ENCODE results near the gene CIB4. TPM values are rescaled to one million over a fixed set of nuclear protein-coding genes. Genes with fewer than 3 reads are reported as not detected.
"Not testable (repeated sequence)": the region's sequence is repeated elsewhere in the genome, so short reads cannot be mapped to it uniquely, and the experiment has no call there.

Gene CIB4
- polyA plus RNA-seq, 6 donors from 2014 or later, result not detected

- no peak for DNase-seq
- no peak overlapping the region for H3K4me3 Mint-ChIP-seq
- H3K9me3 Mint-ChIP-seq, result no peaks in the 10 kb centered on the region
Measured at GRCh38 chr2:26574900-26575560, 66.1 kb downstream of the CIB4 start.

GRCh38 chr2:26574066-26574899, 66.9 kb downstream of the CIB4 start:
- no peaks in the 10 kb centered on the region for H3K36me3 Mint-ChIP-seq
- no peak for ATAC-seq (ENCODE audit: low read depth in 2 of 2)
- H3K4me3 Mint-ChIP-seq, result peak overlapping the region in 1 of 8 donors; percentile 42
- no peaks in the 10 kb centered on the region for H3K9me3 Mint-ChIP-seq
- peaks cover 9 to 60% (median 40%) of the 10 kb centered on the region in 3 donors for H3K27me3 Mint-ChIP-seq
- peaks cover 0 to 10% (median 0%) of the 10 kb centered on the region in 3 donors for H3K4me1 Mint-ChIP-seq
- no peak for DNase-seq
- peak overlapping the region in 2 of 6 donors; percentile 0 to 22 for H3K27ac Mint-ChIP-seq

More at GRCh38 chr2:26574900-26575560, 66.1 kb downstream of the CIB4 start:
- ATAC-seq (ENCODE audit: low read depth in 2 of 2), result no peak
- H3K36me3 Mint-ChIP-seq, result no peaks in the 10 kb centered on the region
- peaks cover 0 to 10% (median 0%) of the 10 kb centered on the region in 3 donors for H3K4me1 Mint-ChIP-seq
- no peak overlapping the region for H3K27ac Mint-ChIP-seq
- H3K27me3 Mint-ChIP-seq, result peaks cover 12 to 60% (median 43%) of the 10 kb centered on the region in 3 donors

GRCh38 chr2:26573241-26573925, 67.8 kb downstream of the CIB4 start:
- H3K36me3 Mint-ChIP-seq, result no peaks in the 10 kb centered on the region
- no peak overlapping the region for H3K4me3 Mint-ChIP-seq
- DNase-seq, result no peak
- peaks cover 9 to 60% (median 42%) of the 10 kb centered on the region in 3 donors for H3K27me3 Mint-ChIP-seq
- ATAC-seq (ENCODE audit: low read depth in 2 of 2), result no peak
- no peak overlapping the region for H3K27ac Mint-ChIP-seq
- no peaks in the 10 kb centered on the region for H3K9me3 Mint-ChIP-seq
- H3K4me1 Mint-ChIP-seq, result peaks cover 0 to 10% (median 0%) of the 10 kb centered on the region in 3 donors

GRCh38 chr2:26572591-26572990, 68.6 kb downstream of the CIB4 start:
- Mint-ChIP-seq H3K27me3 (peaks cover 9 to 60% (median 46%) of the 10 kb centered on the region in 3 donors), H3K4me1 (peaks cover 0 to 4% (median 0%) of the 10 kb centered on the region in 3 donors), H3K27ac (no peak overlapping the region), H3K9me3 (no peaks in the 10 kb centered on the region), H3K36me3 (no peaks in the 10 kb centered on the region), H3K4me3 (no peak overlapping the region)
- ATAC-seq (ENCODE audit: low read depth in 2 of 2) (no peak), DNase-seq (no peak)

GRCh38 chr2:26571316-26571715, 69.8 kb downstream of the CIB4 start:
- H3K4me3 Mint-ChIP-seq, result no peak overlapping the region
- H3K27me3 Mint-ChIP-seq, result peaks cover 12 to 51% (median 43%) of the 10 kb centered on the region in 3 donors
- DNase-seq (no peak), ATAC-seq (ENCODE audit: low read depth in 2 of 2) (no peak)
- no peaks in the 10 kb centered on the region for H3K9me3 Mint-ChIP-seq
- no peaks in the 10 kb centered on the region for H3K36me3 Mint-ChIP-seq
- H3K4me1 Mint-ChIP-seq, result no peaks in the 10 kb centered on the region
- H3K27ac Mint-ChIP-seq, result peak overlapping the region in 1 of 6 donors; percentile 1

- Mint-ChIP-seq H3K9me3 (no peaks in the 10 kb centered on the region), H3K36me3 (no peaks in the 10 kb centered on the region), H3K27me3 (peaks cover 20 to 56% (median 55%) of the 10 kb centered on the region in 3 donors), H3K4me3 (no peak overlapping the region), H3K4me1 (no peaks in the 10 kb centered on the region), H3K27ac (no peak overlapping the region)
- no peak for ATAC-seq (ENCODE audit: low read depth in 2 of 2)
- no peak for DNase-seq
Measured at GRCh38 chr2:26570083-26570430, 71.1 kb downstream of the CIB4 start.

- Mint-ChIP-seq H3K27ac (no peak overlapping the region), H3K36me3 (no peaks in the 10 kb centered on the region), H3K4me1 (no peaks in the 10 kb centered on the region), H3K27me3 (peaks cover 19 to 61% (median 61%) of the 10 kb centered on the region in 3 donors), H3K9me3 (no peaks in the 10 kb centered on the region), H3K4me3 (no peak overlapping the region)
- DNase-seq, result no peak
- ATAC-seq (ENCODE audit: low read depth in 2 of 2), result no peak
Measured at GRCh38 chr2:26569216-26570082, 71.7 kb downstream of the CIB4 start.

- H3K27me3 Mint-ChIP-seq, result peaks cover 23 to 72% (median 57%) of the 10 kb centered on the region in 3 donors
- DNase-seq, result no peak
- no peak overlapping the region for H3K4me3 Mint-ChIP-seq
- H3K27ac Mint-ChIP-seq, result no peak overlapping the region
- H3K4me1 Mint-ChIP-seq, result peaks cover 0 to under 1% (median 0%) of the 10 kb centered on the region in 3 donors
- H3K36me3 Mint-ChIP-seq, result peaks cover 0 to 1% of the 10 kb centered on the region in 2 donors
- no peaks in the 10 kb centered on the region for H3K9me3 Mint-ChIP-seq
- ATAC-seq (ENCODE audit: low read depth in 2 of 2), result no peak
Measured at GRCh38 chr2:26568076-26568890, 72.9 kb downstream of the CIB4 start.

- H3K9me3 Mint-ChIP-seq, result no peaks in the 10 kb centered on the region
- peaks cover 0 to 6% of the 10 kb centered on the region in 2 donors for H3K36me3 Mint-ChIP-seq
- H3K4me3 Mint-ChIP-seq, result no peak overlapping the region
- H3K4me1 Mint-ChIP-seq, result peaks cover 0 to 5% (median 0%) of the 10 kb centered on the region in 3 donors
- ATAC-seq (ENCODE audit: low read depth in 2 of 2) (no peak), DNase-seq (no peak)
- H3K27ac Mint-ChIP-seq, result no peak overlapping the region
- H3K27me3 Mint-ChIP-seq, result peaks cover 29 to 73% (median 57%) of the 10 kb centered on the region in 3 donors
Measured at GRCh38 chr2:26567534-26567933, 73.6 kb downstream of the CIB4 start.

GRCh38 chr2:26566731-26567130, 74.4 kb downstream of the CIB4 start:
- not testable (repeated sequence) for ATAC-seq (ENCODE audit: low read depth in 2 of 2); H3K36me3 Mint-ChIP-seq; H3K9me3 Mint-ChIP-seq; DNase-seq; H3K4me3 Mint-ChIP-seq; H3K4me1 Mint-ChIP-seq; H3K27ac Mint-ChIP-seq
- peaks cover 33 to 76% (median 57%) of the 10 kb centered on the region in 3 donors for H3K27me3 Mint-ChIP-seq

GRCh38 chr2:26566081-26566375, 75.1 kb downstream of the CIB4 start:
- ATAC-seq (ENCODE audit: low read depth in 2 of 2) (no peak), DNase-seq (no peak)
- Mint-ChIP-seq H3K9me3 (no peaks in the 10 kb centered on the region), H3K4me1 (peaks cover 0 to 12% (median 6%) of the 10 kb centered on the region in 3 donors), H3K4me3 (no peak overlapping the region), H3K27me3 (peaks cover 36 to 83% (median 64%) of the 10 kb centered on the region in 3 donors), H3K27ac (peak overlapping the region in 1 of 6 donors; percentile 44), H3K36me3 (peaks cover 0 to 6% of the 10 kb centered on the region in 2 donors)

GRCh38 chr2:26564121-26564644, 77.0 kb downstream of the CIB4 start:
- peaks cover 0 to 12% (median 6%) of the 10 kb centered on the region in 3 donors for H3K4me1 Mint-ChIP-seq
- H3K9me3 Mint-ChIP-seq, result no peaks in the 10 kb centered on the region
- H3K4me3 Mint-ChIP-seq, result no peak overlapping the region
- H3K27me3 Mint-ChIP-seq, result peaks cover 46 to 85% (median 64%) of the 10 kb centered on the region in 3 donors
- DNase-seq, result no peak
- ATAC-seq (ENCODE audit: low read depth in 2 of 2), result no peak
- peaks cover 0 to 6% of the 10 kb centered on the region in 2 donors for H3K36me3 Mint-ChIP-seq
- no peak overlapping the region for H3K27ac Mint-ChIP-seq

All from naive B cell (primary cell).